Activated naive CD4-positive, alpha-beta T cell treated with anti-CD3 and anti-CD28 coated beads, Interleukin-2, amount 50 U/mL, for 72 hours (primary cell): ENCODE results near the gene ITGA4. TPM values are rescaled to one million over a fixed set of nuclear protein-coding genes. Genes with fewer than 3 reads are reported as not detected.

Source experiments
- ATAC-seq, 2 donors: fragments of 150-1000 bp; cut with Tn5 transposase; 2 replicates each; pipeline ENCODE4 v1.10.0; 2021; ENCODE audit warnings: mild to moderate bottlenecking in 2 of 2, moderate library complexity in 2 of 2
- DNase-seq, 2 donors: peaks; one replicate each; pipeline ENCODE4 v3.0.0; 2021 to 2022; ENCODE audit warnings: low spot score in 2 of 2
- H3K27ac Mint-ChIP-seq, 2 donors: one replicate each; pipeline ENCODE4 v1.8.0; 2022; ENCODE audit warnings: mild to moderate bottlenecking in 2 of 2, mixed read lengths in 2 of 2
- H3K36me3 Mint-ChIP-seq, 2 donors: one replicate each; pipeline ENCODE4 v1.8.0; 2022; ENCODE audit warnings: mixed read lengths in 2 of 2
- H3K9me3 Mint-ChIP-seq, 2 donors: one replicate each; pipeline ENCODE4 v1.8.0; 2022; ENCODE audit warnings: mixed read lengths in 2 of 2
- total RNA-seq, 2 donors: library from RNA; stranded (reverse); gene quantifications; one replicate each; pipeline ENCODE4 v1.2.3, GENCODE V29; 2022

Gene ITGA4
- total RNA-seq, 2 donors from 2014 or later, result 27.2 to 62.3 TPM

DNA sequence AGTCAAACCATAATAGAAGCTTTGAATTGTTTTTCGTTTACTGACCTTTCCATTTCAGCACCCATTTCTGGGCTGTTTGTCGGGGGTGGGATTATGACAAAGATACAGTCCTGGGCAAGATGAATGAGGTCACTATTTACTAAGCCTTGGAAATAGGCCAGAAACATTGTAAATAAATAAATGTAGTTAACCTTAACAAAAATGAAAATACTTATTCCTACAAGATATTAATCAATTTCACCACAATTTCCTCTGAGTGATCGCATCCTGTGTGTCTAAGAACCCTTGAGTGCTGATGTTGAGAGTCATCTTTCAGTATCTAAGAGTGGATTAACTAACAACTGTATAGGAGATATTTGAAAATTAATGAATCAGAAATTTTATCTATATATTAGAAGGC is 14.0 kb downstream of the ITGA4 start:
- DNase-seq, result no peak
- Mint-ChIP-seq H3K27ac (peak overlapping the region; percentile 57 to 73), H3K36me3 (peaks cover 8 to 48% of the 10 kb centered on the region in 2 donors), H3K9me3 (peaks cover 0 to 4% of the 10 kb centered on the region in 2 donors)
- ATAC-seq, result no peak

DNA sequence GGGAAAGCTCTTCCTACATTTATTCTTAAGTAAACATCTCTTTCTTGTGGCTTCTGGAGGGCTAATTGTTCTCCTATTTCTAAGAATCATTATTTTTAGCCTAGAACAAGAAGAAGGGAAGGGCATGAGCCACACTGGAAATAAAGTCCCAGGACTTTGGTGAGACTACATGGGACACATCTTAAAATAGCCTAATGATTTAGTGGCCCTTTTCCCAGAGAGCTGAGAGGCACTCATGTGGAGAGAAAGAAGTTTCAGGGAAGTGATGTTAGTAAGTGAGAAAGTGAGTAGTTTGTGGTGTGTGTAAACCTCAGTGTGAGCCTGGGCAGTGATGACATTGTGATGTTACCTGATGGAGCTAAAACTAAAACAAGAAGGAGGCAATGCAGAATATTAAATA is 14.6 kb downstream of the ITGA4 start:
- DNase-seq, result no peak
- H3K36me3 Mint-ChIP-seq, result peaks cover 12 to 54% of the 10 kb centered on the region in 2 donors
- peaks cover 0 to 4% of the 10 kb centered on the region in 2 donors for H3K9me3 Mint-ChIP-seq
- ATAC-seq, result peak; percentile 62 to 85
- H3K27ac Mint-ChIP-seq, result peak overlapping the region; percentile 50 to 73

DNA sequence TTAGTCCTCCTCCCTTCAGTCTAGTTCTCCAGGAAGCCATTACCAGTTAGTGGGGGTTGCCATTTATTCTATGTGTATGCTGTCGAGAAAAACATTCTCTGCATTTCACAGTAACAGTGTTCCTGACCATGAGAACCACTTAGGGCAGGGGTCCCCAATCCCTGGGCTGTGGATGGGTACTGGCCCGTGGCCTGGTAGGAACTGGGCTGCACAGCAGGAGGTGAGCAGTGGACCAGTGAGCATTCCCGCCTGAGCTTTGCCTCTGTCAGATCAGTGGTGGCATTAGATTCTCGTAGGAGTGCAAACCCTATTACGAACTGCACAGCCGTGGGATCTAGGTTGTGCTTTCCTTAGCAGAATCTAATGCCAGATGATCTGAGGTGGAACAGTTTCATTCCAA is 15.8 kb downstream of the ITGA4 start:
- ATAC-seq (no peak), DNase-seq (no peak)
- peaks cover 0 to 4% of the 10 kb centered on the region in 2 donors for H3K9me3 Mint-ChIP-seq
- H3K36me3 Mint-ChIP-seq, result peaks cover 16 to 62% of the 10 kb centered on the region in 2 donors
- peak overlapping the region; percentile 5 to 87 for H3K27ac Mint-ChIP-seq

DNA sequence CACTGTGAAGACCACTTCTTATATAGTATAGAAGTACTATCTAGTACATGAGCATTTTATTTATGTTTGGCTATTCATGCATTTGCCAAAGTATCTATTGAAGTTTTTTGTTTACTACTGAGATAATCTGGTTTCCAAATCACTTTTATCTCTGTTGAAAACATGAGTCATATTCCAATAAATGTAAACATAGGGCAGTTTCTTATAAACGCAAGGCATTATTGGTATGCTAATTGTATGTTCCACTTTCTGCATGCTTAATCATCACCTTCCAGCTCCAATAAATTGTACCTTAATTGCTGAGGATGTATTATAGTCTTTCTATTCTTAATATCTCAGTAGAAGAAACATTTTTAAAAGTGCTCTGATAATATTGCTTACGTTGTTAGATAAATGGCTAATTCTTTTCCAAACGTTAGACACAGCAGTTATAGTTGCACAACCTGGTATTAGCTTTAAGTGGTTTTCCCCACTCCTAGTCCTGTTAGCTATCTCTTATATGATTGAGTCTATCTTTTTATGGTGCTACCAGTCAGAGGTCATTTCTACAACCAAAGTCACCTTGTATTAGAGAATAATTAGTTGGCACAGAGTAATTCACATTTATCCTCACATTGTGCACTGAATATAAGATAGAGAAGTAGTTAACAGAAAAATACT is 17.2 kb downstream of the ITGA4 start:
- DNase-seq (no peak), ATAC-seq (no peak)
- Mint-ChIP-seq H3K36me3 (peaks cover 16 to 50% of the 10 kb centered on the region in 2 donors), H3K9me3 (peaks cover 0 to 4% of the 10 kb centered on the region in 2 donors), H3K27ac (no peak overlapping the region)

DNA sequence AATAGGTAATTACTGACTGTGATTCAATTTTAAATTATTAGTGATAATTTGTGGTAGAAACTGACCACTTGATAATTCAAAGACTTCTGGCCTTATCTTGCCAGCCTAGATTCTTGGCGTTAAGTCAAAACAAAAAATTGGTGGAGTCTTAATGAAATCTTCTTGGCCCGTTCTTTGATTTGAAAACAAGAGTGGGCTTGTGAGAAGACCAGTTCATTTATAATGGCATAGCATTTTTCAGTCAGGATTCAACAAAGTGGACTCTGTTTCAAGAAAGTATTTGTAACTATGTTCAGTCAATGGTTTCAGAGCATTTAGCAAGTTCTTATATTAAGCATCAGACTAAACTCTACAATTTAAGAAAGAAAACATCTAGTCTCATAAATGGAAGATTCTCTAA is 26.0 kb downstream of the ITGA4 start:
- Mint-ChIP-seq H3K36me3 (peaks cover 27 to 47% of the 10 kb centered on the region in 2 donors), H3K9me3 (no peaks in the 10 kb centered on the region), H3K27ac (no peak overlapping the region)
- ATAC-seq (no peak), DNase-seq (no peak)

DNA sequence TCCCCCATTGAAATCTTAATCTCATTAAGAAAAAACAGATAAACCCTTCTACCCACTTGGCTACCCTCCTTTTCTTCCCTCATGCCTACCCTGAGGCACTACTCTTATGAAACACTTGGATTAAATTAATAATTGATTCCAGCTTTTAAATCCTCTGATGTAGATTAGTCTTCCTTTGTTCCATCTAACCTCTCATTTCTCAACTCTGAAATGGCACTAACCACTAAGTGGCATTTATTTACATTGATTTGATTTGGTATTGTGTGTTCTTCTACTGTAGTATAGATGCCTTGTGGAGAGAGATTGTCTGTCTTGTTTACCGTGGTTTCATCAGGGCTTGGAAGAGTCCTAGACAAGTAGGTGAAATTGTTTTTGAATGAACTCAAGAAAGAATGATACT is 26.7 kb downstream of the ITGA4 start:
- Mint-ChIP-seq H3K36me3 (peaks cover 27 to 47% of the 10 kb centered on the region in 2 donors), H3K27ac (peak overlapping the region in 1 of 2 donors; percentile 19), H3K9me3 (no peaks in the 10 kb centered on the region)
- no peak for ATAC-seq
- DNase-seq, result no peak

DNA sequence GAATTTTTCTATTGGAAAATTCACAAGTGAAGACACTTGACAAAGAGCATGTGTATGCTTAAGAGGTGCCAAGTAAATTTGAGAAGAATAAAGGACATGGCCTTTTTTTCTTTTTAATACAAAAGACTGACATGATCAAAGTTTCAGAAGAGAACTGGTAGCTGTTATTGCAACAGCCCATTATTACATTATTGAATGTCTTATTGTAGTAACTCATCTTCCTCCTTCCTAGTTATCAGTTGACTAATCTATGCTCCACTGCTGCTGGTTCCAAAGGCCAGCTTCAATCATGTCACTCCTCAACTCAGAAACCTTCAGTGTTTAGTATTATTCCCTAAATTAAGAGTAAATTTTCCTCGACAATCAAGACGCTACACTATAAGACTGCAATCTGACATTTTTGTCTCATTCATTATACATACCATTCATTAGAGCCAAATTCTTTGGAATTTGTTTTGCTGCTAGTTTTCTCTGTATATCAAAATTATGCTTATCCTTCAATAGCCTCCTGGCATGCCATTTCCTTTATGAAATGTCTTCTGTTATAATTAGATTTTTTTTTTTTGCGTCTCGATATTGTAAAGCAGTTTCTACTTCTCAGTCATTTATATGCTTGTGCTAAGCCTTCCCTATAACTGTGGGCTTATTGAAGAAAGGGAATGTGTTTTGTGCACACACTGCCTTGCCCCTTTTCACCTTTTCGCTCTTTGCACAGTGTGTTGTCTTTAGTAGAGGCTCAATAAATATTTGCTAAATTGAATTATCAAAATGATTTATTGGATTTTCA is 27.9 kb downstream of the ITGA4 start:
- ATAC-seq (no peak), DNase-seq (no peak)
- Mint-ChIP-seq H3K9me3 (no peaks in the 10 kb centered on the region), H3K36me3 (peaks cover 27 to 42% of the 10 kb centered on the region in 2 donors), H3K27ac (no peak overlapping the region)

DNA sequence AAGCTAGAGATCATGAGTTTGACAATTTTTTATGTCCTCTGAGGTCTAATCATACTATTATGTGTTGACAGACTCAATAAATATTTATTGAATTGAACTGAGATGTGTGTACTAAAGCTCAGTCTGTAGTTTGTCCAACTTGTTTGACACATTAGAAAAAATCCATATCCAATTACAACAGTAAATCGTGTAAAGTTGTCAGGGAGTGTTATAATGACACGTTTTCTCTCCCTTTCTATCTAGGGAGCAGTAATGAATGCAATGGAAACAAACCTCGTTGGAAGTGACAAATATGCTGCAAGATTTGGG is 28.4 kb downstream of the ITGA4 start:
- Mint-ChIP-seq H3K36me3 (peaks cover 27 to 42% of the 10 kb centered on the region in 2 donors), H3K9me3 (no peaks in the 10 kb centered on the region), H3K27ac (no peak overlapping the region)
- ATAC-seq, result no peak
- DNase-seq, result no peak

DNA sequence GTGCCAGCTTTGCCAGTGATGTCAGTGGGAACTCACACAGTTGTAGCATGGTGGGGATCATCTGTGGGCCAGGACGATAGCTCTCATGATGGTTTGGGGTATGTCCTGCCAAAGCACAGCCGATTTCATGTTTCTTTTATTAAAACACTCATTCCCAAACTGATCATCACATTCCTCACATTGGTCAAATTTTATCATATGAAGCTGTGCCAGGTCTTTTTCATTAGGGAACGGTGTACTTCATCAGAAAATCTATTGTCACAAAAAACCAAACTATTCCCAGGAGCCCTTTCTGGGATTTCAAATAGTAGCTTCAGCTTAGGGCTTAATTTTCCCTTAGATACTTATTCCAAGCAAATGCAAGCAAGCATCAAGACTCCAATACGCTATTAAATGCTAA is 42.0 kb downstream of the ITGA4 start:
- Mint-ChIP-seq H3K9me3 (no peaks in the 10 kb centered on the region), H3K27ac (no peak overlapping the region), H3K36me3 (peaks cover 5 to 28% of the 10 kb centered on the region in 2 donors)
- no peak for DNase-seq
- no peak for ATAC-seq

DNA sequence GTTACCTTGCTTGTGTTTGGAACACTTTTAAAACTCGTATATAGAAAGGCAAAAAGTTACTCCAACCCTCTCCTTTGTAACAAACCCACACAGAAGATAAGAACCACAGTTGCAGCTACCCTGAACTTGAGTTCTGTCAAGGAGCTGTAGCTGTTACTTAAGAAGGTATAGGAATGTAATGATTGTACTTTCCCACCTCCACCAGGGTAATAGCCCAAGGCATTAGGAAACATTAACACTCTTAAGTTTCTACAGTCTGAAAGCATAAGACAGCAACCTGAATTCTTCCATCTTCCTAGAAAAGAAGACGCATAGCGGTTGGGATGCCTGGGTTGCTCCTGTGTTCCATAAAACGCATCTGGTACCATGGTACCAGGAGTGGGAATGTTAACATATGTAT is 43.0 kb downstream of the ITGA4 start:
- Mint-ChIP-seq H3K9me3 (no peaks in the 10 kb centered on the region), H3K27ac (no peak overlapping the region), H3K36me3 (peaks cover 5 to 27% of the 10 kb centered on the region in 2 donors)
- no peak for ATAC-seq
- no peak for DNase-seq

DNA sequence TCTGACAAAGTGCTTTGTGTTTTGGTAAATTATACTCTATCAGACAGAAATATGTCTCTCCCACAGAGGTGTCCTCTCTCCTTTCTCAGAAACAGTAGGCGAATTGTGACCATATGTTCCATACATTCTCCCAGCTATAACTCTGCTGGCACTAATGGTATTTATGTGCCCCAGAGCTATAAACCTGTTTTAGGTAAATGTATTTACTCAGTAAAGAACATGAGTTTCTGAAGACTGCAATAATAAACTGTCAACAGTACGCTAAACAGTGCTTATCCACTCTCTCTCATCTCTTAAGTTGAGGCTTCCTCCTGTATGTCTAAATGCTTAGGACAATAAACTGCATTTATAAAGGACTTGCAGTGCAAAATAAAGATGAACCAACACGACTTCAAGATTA is 58.5 kb downstream of the ITGA4 start:
- Mint-ChIP-seq H3K27ac (no peak overlapping the region), H3K36me3 (peaks cover 13 to 44% of the 10 kb centered on the region in 2 donors), H3K9me3 (no peaks in the 10 kb centered on the region)
- DNase-seq, result no peak
- ATAC-seq, result no peak

DNA sequence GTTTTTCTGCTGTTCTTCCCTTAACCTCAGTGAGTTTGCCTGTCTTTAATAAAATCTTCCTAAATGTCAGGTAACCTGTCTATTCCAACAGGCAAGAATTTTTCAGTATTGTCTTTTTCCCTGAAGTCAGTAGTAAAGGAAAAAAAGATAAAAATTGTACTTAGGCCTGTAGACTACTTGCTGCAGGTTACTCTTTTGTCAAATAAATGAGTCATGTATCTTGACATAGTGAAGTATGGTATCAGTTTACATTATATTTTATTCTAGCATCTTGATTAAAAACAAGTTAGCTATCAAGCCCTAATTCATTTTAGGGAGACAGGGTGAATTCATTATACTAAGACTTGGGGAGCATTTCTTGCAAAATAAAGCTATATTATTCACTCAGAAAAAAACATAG is 59.8 kb downstream of the ITGA4 start:
- no peak for DNase-seq
- peak overlapping the region in 1 of 2 donors; percentile 7 for H3K27ac Mint-ChIP-seq
- H3K9me3 Mint-ChIP-seq, result no peaks in the 10 kb centered on the region
- H3K36me3 Mint-ChIP-seq, result peaks cover 10 to 36% of the 10 kb centered on the region in 2 donors
- ATAC-seq, result no peak

DNA sequence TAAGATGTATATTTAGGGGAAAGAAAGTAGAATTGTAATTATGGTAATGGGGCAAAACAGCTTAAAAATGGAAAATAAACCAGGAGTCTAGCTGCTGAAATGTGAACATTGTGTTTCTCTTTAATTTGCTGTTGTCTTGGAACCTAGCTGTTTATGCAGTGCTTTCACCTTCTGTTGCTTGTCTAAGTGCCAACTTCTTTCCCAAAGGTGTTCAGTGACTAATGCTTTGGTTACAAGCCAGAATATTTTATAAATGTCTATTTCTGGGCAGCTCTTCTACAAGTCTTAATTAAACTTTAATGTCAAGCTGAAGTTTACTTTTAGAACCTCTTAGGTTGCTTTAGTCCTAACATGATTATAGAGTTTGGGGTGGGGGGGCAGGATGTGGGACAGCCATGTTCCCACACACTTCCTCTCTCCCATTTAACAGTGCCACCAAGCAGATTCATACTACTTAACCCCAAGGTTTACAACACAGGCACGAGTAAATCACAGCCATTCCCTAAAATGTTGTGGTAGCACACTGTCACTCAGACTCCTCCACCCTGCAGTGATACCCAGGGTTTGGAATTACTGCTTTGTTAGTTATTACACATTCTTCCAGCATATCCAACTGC is 60.6 kb downstream of the ITGA4 start:
- DNase-seq (no peak), ATAC-seq (no peak)
- Mint-ChIP-seq H3K27ac (peak overlapping the region in 1 of 2 donors; percentile 7), H3K9me3 (no peaks in the 10 kb centered on the region), H3K36me3 (peaks cover 5 to 31% of the 10 kb centered on the region in 2 donors)

DNA sequence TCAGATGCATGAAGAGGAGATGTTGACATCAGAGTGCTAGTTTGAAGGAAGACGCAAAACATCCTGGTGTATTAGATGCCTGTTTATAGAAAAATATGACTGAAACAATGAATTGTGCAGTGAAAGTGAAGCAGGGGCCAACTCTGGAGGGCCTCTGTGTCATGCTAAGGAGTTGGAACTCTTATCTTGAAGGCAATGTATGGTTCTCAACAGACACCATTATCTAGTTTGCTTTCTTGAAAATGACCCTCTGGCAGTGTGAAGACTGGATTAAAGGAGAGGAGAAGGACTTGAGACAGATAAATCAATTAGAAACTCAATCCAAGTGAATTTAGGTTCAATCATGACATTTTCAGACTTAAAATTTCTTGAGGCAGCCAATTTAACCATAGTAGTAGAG is 63.1 kb downstream of the ITGA4 start:
- Mint-ChIP-seq H3K36me3 (peaks cover 0 to 17% of the 10 kb centered on the region in 2 donors), H3K9me3 (no peaks in the 10 kb centered on the region), H3K27ac (no peak overlapping the region)
- ATAC-seq, result no peak
- no peak for DNase-seq

DNA sequence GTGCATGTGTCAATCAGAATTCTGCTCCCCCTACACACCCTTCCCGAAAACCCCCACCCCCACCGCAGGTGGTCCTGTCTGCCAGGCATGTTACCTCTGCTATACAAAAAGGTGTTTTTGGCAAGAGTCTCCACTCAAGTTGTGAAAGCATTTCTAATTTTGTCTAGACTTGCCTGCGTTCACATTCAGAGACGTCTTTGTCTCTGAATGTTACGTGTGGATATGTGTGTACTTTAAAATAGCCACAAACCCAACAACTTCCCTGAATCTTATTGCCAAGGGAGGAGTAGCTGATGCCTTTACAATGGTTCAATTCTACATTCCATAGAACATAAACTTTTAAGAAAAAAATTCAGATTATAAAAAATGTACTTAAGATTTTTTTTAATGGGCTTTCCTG is 66.6 kb downstream of the ITGA4 start:
- Mint-ChIP-seq H3K36me3 (peaks cover 6 to 10% of the 10 kb centered on the region in 2 donors), H3K9me3 (no peaks in the 10 kb centered on the region), H3K27ac (no peak overlapping the region)
- DNase-seq (no peak), ATAC-seq (no peak)

DNA sequence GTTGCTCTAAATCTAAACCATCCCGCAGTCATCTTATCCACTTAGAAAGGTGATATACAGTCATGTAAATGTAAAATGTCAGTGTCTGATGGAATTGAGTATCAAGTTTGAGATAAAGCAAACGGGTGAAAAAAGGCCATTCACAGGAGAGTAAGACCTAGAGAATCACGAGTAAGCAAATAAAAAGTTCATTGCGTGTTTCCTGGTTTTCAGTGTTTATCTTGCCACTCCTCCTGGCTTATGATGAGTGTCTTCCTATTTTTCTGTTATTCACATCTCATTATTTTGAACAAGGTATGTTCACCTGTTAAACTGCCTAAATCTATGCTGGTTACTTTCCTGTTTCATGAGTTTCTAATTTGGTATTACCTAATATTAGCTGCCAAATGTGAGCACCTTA is 68.8 kb downstream of the ITGA4 start:
- Mint-ChIP-seq H3K36me3 (peaks cover 6 to 17% of the 10 kb centered on the region in 2 donors), H3K9me3 (no peaks in the 10 kb centered on the region), H3K27ac (peak overlapping the region in 1 of 2 donors; percentile 75)
- ATAC-seq (no peak), DNase-seq (no peak)

DNA sequence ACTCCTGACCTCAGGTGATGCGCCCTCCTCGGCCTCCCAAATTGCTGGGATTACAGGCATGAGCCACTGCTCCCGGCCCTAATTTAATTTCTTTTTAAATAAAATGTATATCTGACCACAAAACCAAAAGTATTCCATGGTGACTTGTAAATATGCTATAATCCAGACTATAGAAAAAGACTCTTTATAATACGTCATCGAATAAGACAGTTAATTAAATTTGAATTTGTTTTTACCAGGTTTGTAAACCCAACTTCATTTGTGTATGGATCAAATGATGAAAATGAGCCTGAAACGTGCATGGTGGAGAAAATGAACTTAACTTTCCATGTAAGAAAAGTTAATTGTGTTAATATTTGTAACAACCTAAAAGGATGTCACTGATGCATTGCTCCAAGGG is 69.9 kb downstream of the ITGA4 start:
- H3K36me3 Mint-ChIP-seq, result peaks cover 6 to 17% of the 10 kb centered on the region in 2 donors
- no peaks in the 10 kb centered on the region for H3K9me3 Mint-ChIP-seq
- no peak overlapping the region for H3K27ac Mint-ChIP-seq
- ATAC-seq, result no peak
- DNase-seq, result no peak
